ENCODE data around the gene ZNRF2.
"Not testable (repeated sequence)": the region's sequence is repeated elsewhere in the genome, so short reads cannot be mapped to it uniquely, and the experiment has no call there.

ZNRF2 gene

GRCh38 chr7:30297499-30297898 lies 13.1 kb downstream of the ZNRF2 start:
- not testable (repeated sequence) for DNase-seq (ENCODE audit: insufficient read length, low spot score); FAIRE-seq

GRCh38 chr7:30298409-30298808 lies 14.0 kb downstream of the ZNRF2 start:
- not testable (repeated sequence) for FAIRE-seq; DNase-seq (ENCODE audit: insufficient read length, low spot score)

DNA sequence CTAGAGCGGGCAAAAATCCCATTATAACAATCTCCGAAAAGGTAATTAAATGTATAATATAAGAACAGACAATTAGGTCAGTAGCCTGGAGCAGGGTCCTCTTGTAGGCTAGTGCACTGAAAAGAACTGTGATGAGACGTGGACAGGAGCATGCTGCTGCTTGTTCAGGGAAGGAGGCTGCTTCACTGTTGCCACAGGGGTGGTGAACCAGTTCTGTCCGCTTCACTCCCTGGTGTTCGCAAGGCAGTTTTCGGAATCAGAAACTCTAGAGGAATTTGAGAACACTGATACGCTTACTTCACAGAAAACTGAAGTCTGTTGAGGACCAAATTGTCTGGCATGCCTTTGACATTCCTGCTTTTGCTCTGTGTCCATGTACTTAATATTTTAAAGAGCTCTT lies 17.4 kb downstream of the ZNRF2 start:
- FAIRE-seq (peak; percentile 60), DNase-seq (ENCODE audit: insufficient read length, low spot score) (no peak)
- no peak for TF ChIP-seq POLR2A (IDR thresholded peaks at IDR 0.05; ENCODE audit: low read depth, low read length)

DNA sequence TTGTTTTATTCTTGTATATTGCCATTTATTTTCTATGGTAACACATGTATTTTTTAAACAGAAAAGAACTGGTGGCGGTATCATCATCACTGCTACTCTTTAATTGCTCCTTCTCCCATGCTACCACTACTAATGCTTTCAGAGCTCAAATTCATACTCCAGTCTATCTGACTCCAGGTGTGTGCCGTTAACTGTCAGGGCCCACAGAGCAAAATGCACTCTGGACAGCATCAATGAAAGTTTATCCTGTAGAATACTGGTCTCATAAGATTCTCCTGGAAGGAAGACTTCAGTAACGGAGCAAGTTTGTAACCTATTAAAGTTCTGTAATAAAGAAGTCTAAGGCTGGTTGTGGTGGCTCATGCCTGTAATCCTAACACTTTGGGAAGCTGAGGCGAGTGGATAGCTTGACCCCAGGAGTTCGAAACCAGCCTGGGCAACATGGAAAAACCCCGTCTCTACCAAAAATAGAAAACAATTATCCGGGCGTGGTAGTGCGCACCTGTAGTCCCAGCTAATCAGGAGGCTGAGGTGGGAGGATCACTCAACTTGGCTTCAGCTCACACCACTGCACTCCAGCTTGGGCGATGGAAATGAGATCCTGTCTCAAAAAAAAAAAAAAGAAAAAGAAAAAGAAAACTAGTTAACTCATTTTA lies 18.4 kb downstream of the ZNRF2 start:
- DNase-seq (ENCODE audit: insufficient read length, low spot score) (no peak), FAIRE-seq (peak; percentile 60)
- no peak for TF ChIP-seq POLR2A (IDR thresholded peaks at IDR 0.05; ENCODE audit: low read depth, low read length)

DNA sequence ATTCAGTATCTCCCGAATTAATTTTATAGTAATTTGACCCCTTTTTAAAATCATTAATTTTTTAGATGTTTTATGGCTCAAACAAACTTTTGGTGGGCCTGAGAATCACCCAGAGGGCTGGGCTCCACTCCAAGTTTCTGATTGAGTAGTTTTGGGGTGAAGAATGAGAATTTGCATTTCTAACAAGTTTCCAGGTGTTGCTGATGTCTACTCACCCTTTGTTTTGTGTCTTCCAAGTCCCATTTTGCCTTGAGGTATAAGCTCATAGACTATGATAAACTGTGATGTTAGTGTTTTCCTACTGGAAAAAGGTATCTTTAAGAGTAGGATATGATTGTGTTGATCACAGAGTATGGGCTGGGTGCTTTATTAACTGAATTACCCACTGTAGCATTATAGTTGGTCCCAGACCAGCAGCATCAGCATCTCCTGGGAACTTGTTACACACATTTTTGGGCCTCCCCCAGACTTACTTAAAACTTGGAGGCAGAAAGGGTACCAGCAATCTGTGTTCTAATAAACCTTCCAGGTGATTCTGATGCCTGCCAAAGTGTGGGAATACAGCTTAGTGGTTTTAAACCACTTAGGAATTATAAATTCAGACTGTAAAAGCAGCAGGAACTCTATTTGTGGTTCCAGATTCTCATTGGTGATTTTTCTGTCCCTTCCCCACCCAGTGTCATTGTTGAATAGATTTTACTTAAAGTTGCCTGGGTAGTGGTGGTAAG lies 19.1 kb downstream of the ZNRF2 start:
- FAIRE-seq: peak; percentile 86
- TF ChIP-seq POLR2A (IDR thresholded peaks at IDR 0.05; ENCODE audit: low read depth, low read length): no peak
- no peak for DNase-seq (ENCODE audit: insufficient read length, low spot score)

GRCh38 chr7:30304177-30304884 lies 19.9 kb downstream of the ZNRF2 start:
- peak; percentile 76 for FAIRE-seq
- no peak for TF ChIP-seq POLR2A (IDR thresholded peaks at IDR 0.05; ENCODE audit: low read depth, low read length)
- DNase-seq (ENCODE audit: insufficient read length, low spot score): no peak

DNA sequence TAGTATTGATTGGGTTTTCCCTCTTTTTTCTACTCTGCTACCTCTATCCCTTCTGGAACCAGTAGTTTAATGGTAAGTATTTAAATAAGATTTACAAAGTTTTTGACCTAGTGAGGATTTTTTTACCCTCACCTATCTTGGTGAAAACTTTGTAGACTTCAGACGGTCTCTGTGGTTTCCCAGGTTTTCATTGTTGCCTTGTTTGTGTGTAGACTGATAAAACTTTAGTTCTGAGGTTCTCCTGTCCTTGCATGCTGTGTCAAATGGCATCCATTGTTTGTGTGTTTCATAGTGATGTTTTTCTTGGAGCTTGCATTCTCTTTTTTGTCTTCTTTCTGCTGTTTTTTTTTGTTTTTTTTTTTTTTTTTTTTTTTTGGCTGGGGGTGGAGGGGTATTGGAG lies 22.6 kb downstream of the ZNRF2 start:
- TF ChIP-seq POLR2A (IDR thresholded peaks at IDR 0.05; ENCODE audit: low read depth, low read length): no peak
- DNase-seq (ENCODE audit: insufficient read length, low spot score) (no peak), FAIRE-seq (peak; percentile 50)

- DNase-seq (ENCODE audit: insufficient read length, low spot score): no peak
- no peak for TF ChIP-seq POLR2A (IDR thresholded peaks at IDR 0.05; ENCODE audit: low read depth, low read length)
- peak; percentile 96 for FAIRE-seq
Observed at GRCh38 chr7:30308389-30308788, 24.0 kb downstream of the ZNRF2 start.

DNA sequence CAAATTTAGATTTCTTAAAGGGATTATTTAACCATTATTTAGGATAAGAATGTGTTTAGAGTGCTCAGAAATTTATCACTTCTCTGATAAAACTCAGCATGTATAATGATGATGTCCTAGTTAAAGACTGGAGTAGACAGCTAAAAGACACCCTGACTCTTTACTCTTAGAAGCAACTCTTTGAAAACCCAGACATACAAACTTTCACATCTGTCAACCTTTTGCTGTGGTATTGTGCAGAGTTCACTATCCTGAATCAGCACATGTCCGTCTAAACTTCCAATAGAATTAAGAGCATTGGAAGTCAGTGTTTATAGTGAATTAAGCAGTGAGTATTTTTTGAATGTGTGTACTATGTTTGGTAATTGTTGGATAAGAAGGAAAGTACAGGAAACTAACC lies 24.9 kb downstream of the ZNRF2 start:
- no peak for DNase-seq (ENCODE audit: insufficient read length, low spot score)
- peak; percentile 80 for FAIRE-seq
- TF ChIP-seq POLR2A (IDR thresholded peaks at IDR 0.05; ENCODE audit: low read depth, low read length): no peak

GRCh38 chr7:30309842-30310435 lies 25.5 kb downstream of the ZNRF2 start:
- TF ChIP-seq POLR2A (IDR thresholded peaks at IDR 0.05; ENCODE audit: low read depth, low read length): no peak
- peak; percentile 75 for FAIRE-seq
- DNase-seq (ENCODE audit: insufficient read length, low spot score): no peak

DNA sequence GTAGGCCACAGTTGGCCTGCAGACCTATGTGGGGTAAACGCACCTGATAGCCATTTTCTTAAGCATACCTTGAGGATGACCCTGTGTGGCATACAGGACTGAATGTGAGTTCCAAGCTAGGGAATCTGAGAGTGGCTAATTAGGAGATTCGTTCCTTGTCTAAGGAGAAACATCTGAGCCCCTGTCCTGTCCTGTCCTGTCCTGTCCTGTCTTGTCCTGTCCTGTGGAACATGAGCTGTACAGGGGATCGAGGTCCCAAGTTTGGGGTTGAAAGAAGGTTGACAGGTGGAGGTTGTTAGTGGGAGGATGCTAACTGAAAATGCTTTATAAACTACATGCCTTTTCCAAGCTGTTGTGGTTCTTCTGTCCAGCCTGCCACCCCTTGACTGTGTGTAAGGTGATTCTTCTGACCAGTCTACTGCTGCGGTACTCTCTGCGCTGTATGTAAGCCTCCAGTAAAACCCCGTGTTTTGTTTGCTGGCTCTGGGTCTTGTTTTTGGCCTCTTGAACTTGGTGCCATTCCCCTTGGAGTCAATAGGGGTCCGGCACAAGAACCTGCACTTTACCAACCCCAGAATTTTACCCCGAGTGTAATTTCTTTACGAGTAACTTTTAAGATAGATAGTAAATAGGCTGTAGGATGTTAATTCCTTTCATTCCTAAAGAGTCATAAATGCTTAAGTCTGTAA lies 26.4 kb downstream of the ZNRF2 start:
- no peak for TF ChIP-seq POLR2A (IDR thresholded peaks at IDR 0.05; ENCODE audit: low read depth, low read length)
- FAIRE-seq: no peak
- no peak for DNase-seq (ENCODE audit: insufficient read length, low spot score)

GRCh38 chr7:30312178-30312577 lies 27.8 kb downstream of the ZNRF2 start:
- peak; percentile 57 for FAIRE-seq
- no peak for DNase-seq (ENCODE audit: insufficient read length, low spot score)
- no peak for TF ChIP-seq POLR2A (IDR thresholded peaks at IDR 0.05; ENCODE audit: low read depth, low read length)

GRCh38 chr7:30313348-30313747 lies 29.0 kb downstream of the ZNRF2 start:
- DNase-seq (ENCODE audit: insufficient read length, low spot score) (no peak), FAIRE-seq (peak; percentile 11)
- TF ChIP-seq POLR2A (IDR thresholded peaks at IDR 0.05; ENCODE audit: low read depth, low read length): no peak

GRCh38 chr7:30313793-30314192 lies 29.4 kb downstream of the ZNRF2 start:
- no peak for FAIRE-seq
- TF ChIP-seq POLR2A (IDR thresholded peaks at IDR 0.05; ENCODE audit: low read depth, low read length): no peak

More at GRCh38 chr7:30313793-30314192, 29.4 kb downstream of the ZNRF2 start:
- no peak for DNase-seq (ENCODE audit: insufficient read length, low spot score)

Data from H54 (cell line).